ENCODE measurements around the gene PHC2. TPM values are rescaled to one million over a fixed set of nuclear protein-coding genes. Genes with fewer than 3 reads are reported as not detected.

The PHC2 gene
- total RNA-seq, 2 experiments from 2014 or later, result 34.0 to 35.0 TPM

DNA sequence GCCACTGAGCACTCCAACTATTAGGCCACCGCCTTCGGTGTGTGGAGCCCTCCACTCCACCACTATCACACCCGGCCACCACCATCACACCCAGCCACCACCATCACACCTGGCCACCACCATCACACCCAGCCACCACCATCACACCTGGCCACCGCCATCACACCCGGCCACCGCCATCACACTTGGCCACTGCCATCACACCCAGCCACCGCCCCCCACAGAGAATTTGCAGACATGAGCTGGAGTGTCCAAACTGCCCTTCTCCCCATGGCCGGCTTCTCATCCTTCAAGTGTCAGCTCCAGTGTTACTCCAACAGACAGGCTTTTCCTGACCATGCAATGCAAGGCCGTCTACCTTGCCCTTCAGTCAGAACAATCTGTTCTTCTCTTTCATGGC, 59.6 kb downstream of the PHC2 start:
- Histone ChIP-seq H3K9me3 (ENCODE audit: low read length) (no peaks in the 10 kb centered on the region), H3K4me1 (ENCODE audit: insufficient read depth, low read length, poor library complexity, severe bottlenecking) (no peaks in the 10 kb centered on the region), H3K79me2 (ENCODE audit: insufficient read depth, low read depth, low read length) (no peaks in the 10 kb centered on the region), H3K36me3 (ENCODE audit: insufficient read depth, low read length) (no peaks in the 10 kb centered on the region), H3K4me2 (ENCODE audit: low read length) (no peak overlapping the region), H3K27ac (ENCODE audit: low read depth, low read length, poor library complexity, severe bottlenecking) (no peak overlapping the region), H4K20me1 (ENCODE audit: insufficient read depth, low read length) (no peaks in the 10 kb centered on the region), H3K4me3 (ENCODE audit: low read depth, low read length, poor library complexity, severe bottlenecking) (no peak overlapping the region), H3K9me2 (ENCODE audit: insufficient read depth, low read length) (no peaks in the 10 kb centered on the region), H2AFZ (ENCODE audit: low read length) (no peak overlapping the region)
- POLR2A ChIA-PET, result no interaction called here
- no TSS peak for BruUV-seq (replicated peaks)
- CTCF ChIA-PET (ENCODE audit: unreplicated experiment), result no interaction called here
- intact Hi-C loops (cut with micrococcal nuclease; ENCODE audit: unreplicated experiment), result no loop called here
- TF ChIP-seq, protein P1, sequence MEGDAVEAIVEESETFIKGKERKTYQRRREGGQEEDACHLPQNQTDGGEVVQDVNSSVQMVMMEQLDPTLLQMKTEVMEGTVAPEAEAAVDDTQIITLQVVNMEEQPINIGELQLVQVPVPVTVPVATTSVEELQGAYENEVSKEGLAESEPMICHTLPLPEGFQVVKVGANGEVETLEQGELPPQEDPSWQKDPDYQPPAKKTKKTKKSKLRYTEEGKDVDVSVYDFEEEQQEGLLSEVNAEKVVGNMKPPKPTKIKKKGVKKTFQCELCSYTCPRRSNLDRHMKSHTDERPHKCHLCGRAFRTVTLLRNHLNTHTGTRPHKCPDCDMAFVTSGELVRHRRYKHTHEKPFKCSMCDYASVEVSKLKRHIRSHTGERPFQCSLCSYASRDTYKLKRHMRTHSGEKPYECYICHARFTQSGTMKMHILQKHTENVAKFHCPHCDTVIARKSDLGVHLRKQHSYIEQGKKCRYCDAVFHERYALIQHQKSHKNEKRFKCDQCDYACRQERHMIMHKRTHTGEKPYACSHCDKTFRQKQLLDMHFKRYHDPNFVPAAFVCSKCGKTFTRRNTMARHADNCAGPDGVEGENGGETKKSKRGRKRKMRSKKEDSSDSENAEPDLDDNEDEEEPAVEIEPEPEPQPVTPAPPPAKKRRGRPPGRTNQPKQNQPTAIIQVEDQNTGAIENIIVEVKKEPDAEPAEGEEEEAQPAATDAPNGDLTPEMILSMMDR (conservative IDR thresholded peaks at IDR 0.05; ENCODE audit: low read length), result no peak
- no peak for TF ChIP-seq EZH2phosphoT487 (IDR thresholded peaks at IDR 0.05; ENCODE audit: borderline replicate concordance, low read depth, low read length)
- no peak for DNase-seq (ENCODE audit: low spot score)

DNA sequence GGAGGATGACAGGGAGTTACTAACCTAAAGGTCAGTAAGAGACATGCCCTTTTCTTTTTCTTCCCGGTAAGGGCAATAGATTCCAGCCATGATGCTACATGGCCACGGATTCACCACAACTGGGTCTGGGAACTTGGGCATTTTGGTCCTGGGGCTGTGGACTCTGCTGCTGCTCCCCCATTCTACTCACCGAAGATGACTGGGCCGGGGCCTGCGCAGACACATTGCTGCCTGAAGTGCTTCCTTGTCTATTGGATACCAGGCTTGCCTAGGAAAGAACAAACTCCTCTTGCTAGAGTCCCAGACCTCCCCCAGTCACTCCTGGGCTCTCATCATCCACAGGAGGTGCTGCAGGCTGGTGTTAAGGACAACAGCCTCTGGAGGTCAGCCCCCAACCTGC, 60.1 kb downstream of the PHC2 start:
- ChIA-PET POLR2A (no interaction called here), CTCF (ENCODE audit: unreplicated experiment) (interaction anchor here (0.6 kb wide), 1 partner anchor 95 kb away, joined by 6 read pairs; no protein-coding TSS in a partner anchor)
- Histone ChIP-seq H2AFZ (ENCODE audit: low read length) (no peak overlapping the region), H3K4me1 (ENCODE audit: insufficient read depth, low read length, poor library complexity, severe bottlenecking) (no peaks in the 10 kb centered on the region), H3K27ac (ENCODE audit: low read depth, low read length, poor library complexity, severe bottlenecking) (no peak overlapping the region), H3K79me2 (ENCODE audit: insufficient read depth, low read depth, low read length) (no peaks in the 10 kb centered on the region), H4K20me1 (ENCODE audit: insufficient read depth, low read length) (no peaks in the 10 kb centered on the region), H3K36me3 (ENCODE audit: insufficient read depth, low read length) (no peaks in the 10 kb centered on the region), H3K4me3 (ENCODE audit: low read depth, low read length, poor library complexity, severe bottlenecking) (no peak overlapping the region), H3K9me2 (ENCODE audit: insufficient read depth, low read length) (no peaks in the 10 kb centered on the region), H3K9me3 (ENCODE audit: low read length) (no peaks in the 10 kb centered on the region), H3K4me2 (ENCODE audit: low read length) (no peak overlapping the region)
- no TSS peak for BruUV-seq (replicated peaks)
- intact Hi-C loops (cut with micrococcal nuclease; ENCODE audit: unreplicated experiment), result no loop called here
- DNase-seq (ENCODE audit: low spot score), result no peak
- TF ChIP-seq EZH2phosphoT487 (IDR thresholded peaks at IDR 0.05; ENCODE audit: borderline replicate concordance, low read depth, low read length), result no peak
- TF ChIP-seq, protein P1 (conservative IDR thresholded peaks at IDR 0.05; ENCODE audit: low read length), result no peak

DNA sequence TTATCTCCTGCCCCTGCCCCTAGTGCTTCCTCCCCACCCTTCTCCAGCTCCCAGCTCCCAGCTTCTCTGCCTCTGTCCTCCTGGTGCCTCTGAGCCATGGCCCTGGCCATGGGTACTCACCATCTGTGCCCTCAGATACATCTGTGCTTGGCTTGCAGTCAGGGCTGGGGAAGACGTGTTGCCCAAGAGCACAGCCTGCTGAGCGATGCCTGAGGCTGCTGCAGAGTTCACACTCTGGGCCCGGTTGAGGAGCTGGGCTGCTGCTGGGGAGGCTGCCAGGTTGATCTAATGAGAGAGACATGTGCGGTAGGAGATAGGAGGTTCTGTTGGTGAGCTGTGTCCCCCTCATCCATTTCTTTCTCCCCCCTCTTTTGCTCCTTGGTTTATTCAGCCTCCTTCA, 60.6 kb downstream of the PHC2 start:
- no peak for TF ChIP-seq EZH2phosphoT487 (IDR thresholded peaks at IDR 0.05; ENCODE audit: borderline replicate concordance, low read depth, low read length)
- TF ChIP-seq, protein P1 (conservative IDR thresholded peaks at IDR 0.05; ENCODE audit: low read length), result no peak
- Histone ChIP-seq H4K20me1 (ENCODE audit: insufficient read depth, low read length) (no peaks in the 10 kb centered on the region), H3K9me2 (ENCODE audit: insufficient read depth, low read length) (no peaks in the 10 kb centered on the region), H3K4me2 (ENCODE audit: low read length) (no peak overlapping the region), H3K9me3 (ENCODE audit: low read length) (no peaks in the 10 kb centered on the region), H3K36me3 (ENCODE audit: insufficient read depth, low read length) (no peaks in the 10 kb centered on the region), H3K79me2 (ENCODE audit: insufficient read depth, low read depth, low read length) (no peaks in the 10 kb centered on the region), H3K4me1 (ENCODE audit: insufficient read depth, low read length, poor library complexity, severe bottlenecking) (no peaks in the 10 kb centered on the region), H2AFZ (ENCODE audit: low read length) (no peak overlapping the region), H3K4me3 (ENCODE audit: low read depth, low read length, poor library complexity, severe bottlenecking) (no peak overlapping the region), H3K27ac (ENCODE audit: low read depth, low read length, poor library complexity, severe bottlenecking) (no peak overlapping the region)
- no TSS peak for BruUV-seq (replicated peaks)
- ChIA-PET CTCF (ENCODE audit: unreplicated experiment) (interaction anchor here (0.6 kb wide), 2 partner anchors 75 to 96 kb away, joined by 3 to 6 read pairs; no protein-coding TSS in a partner anchor), POLR2A (no interaction called here)
- intact Hi-C loops (cut with micrococcal nuclease; ENCODE audit: unreplicated experiment), result no loop called here
- no peak for DNase-seq (ENCODE audit: low spot score)

Data from OCI-LY7 (cell line).